NK-92 treated with Interleukin-12 subunit alpha and Interleukin-12 subunit beta, amount 100 ng/mL, for 24 hours (cell line): ENCODE data around the gene FRZB.
"Not testable (repeated sequence)": the region's sequence is repeated elsewhere in the genome, so short reads cannot be mapped to it uniquely, and the experiment has no call there.

Experiments used
- DNase-seq: peaks from one replicate; lab custom pipeline; 2025; lab: John Stamatoyannopoulos, UW

The FRZB gene

DNA sequence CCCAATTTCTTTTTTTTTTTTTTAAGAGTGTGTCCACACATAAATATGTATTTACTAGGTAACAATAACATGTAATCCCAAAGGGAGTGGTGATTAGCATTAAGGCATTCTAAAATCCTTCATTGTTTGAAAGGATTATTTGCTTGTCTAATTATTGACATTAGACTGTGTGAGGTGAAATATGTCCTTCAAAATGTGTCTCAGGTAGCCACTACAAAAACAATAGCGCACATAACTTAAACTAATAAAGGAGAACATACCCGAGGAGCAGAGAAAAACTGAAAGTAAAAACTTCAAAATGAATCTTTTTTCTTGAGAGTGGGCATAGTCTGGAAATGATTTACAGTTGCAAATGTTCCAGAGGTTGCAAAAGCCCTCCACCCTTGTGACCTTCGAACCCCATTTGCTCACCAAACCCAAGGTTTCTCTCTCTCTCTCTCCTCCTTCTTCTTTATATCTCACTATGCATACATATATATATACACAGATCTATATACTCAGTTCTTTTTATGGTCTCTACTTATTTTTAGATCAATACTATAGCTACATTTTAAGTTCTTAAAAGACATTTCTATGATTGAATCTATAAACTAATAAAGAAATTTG, 24.4 kb upstream of the FRZB start:
- no peak for DNase-seq

DNA sequence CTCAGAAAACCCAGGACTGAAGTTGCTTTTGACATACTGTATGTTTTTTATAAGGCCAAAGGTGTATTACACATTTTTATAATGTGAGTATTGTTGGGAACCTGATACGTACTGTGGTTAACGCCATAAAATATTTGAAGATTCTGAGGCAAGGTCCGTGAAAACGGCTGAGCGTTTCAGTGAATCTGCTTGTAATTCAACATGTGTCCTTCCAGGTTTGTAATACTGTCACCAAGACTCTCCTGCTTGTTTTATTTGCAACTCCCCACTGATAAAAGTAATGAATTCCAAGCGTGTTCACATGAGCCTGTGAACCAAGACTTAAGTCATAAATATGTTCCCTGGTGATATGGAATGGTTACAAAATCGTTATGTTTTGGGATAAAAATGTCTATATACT, 23.9 kb upstream of the FRZB start:
- no peak for DNase-seq

GRCh38 chr2:182887753-182888415, 21.4 kb upstream of the FRZB start:
- DNase-seq, result no peak

DNA sequence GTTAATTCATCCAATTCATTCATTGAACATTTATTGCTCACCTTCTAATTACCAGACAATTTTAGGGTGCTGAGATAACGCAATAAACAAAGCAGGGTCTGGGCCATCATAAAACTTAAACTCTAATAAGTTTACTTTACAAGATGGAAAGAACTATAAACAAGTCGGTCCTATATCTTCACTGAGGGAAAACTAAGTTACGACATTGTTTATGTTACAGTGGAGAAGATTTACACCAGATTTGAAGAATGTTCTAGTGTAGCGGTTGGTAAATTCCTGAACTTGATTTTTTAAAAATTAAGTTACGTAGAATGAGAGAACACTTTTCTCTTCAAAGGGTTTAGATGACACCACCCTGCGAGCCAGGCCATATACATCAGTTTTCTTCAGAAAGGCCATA, 20.7 kb upstream of the FRZB start:
- no peak for DNase-seq

DNA sequence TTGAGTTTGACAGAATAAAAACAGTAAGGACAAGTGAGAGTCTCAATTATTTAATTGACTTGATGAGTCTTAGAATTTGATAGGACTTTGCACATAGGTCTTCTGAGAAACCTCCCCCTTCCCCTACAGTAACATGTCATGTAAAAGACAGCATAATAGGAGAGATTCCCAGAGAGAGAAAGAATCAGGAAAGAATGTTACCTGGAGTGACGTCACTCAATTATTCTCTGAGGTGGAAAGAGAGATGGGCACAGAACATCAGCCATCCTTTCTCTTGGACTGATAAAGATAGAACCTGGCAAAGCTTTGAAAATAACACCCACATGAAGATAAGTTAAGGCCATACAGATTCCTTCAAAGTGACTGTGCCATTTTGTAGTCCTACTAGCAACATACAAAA, 19.3 kb upstream of the FRZB start:
- DNase-seq, result no peak

DNA sequence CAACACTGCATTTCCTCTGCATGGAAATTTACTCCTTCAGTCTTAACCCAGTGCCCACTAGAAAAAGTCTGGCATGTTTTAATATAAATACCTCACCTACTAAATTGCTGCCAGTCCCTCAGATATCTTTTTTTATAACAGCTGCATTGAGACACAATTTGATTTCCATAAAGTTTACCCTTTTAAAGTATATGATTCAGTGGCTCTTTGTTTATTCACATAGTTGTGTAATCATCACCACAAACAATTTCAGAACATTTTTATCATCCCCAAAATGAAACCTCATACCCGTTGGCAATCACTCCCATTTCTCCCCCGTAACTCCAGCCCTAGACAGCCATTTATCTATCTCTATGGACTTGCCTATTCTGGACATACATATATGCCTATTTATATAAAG, 17.0 kb upstream of the FRZB start:
- DNase-seq, result no peak

GRCh38 chr2:182880100-182880499, 13.7 kb upstream of the FRZB start:
- not testable (repeated sequence) for DNase-seq

DNA sequence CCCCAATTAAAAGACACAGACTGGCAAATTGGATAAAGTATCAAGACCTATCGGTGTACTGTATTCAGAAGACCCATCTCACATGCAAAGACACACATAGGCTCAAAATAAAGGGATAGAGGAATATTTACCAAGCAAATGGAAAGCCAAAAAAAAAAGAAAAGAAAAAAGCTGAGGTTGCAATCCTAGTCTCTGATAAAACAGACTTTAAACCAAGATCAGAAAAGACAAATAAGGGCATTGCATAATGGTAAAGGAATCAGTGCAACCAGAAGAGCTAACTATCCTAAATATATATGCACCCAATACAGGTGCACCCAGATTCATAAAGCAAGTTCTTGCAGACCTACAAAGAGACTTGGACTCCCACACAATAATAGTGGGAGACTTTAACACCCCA, 10.2 kb upstream of the FRZB start:
- DNase-seq, result not testable (repeated sequence)

DNA sequence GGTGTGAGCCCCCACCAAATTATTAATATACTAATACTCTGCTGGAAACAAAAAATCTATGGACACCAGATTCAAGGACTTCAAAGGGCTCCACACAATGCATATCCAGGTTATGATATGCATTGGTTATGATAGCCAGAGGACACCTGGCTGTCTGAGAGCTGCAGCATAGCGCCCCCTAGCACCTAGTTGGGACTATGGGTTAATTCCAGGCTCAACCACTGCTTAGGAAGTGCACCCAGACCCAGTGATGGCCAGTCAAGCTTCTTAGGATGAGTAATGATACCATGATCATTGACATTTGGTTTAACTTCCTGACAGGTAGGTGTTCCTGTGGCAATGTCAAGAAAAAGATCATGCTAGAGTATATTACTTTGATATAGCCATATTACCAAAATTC, 3.8 kb upstream of the FRZB start:
- DNase-seq, result no peak

GRCh38 chr2:182868054-182868796, 1.8 kb upstream of the FRZB start:
- no peak for DNase-seq

- DNase-seq, result no peak
Measured at GRCh38 chr2:182867426-182868053, 1.1 kb upstream of the FRZB start.

DNA sequence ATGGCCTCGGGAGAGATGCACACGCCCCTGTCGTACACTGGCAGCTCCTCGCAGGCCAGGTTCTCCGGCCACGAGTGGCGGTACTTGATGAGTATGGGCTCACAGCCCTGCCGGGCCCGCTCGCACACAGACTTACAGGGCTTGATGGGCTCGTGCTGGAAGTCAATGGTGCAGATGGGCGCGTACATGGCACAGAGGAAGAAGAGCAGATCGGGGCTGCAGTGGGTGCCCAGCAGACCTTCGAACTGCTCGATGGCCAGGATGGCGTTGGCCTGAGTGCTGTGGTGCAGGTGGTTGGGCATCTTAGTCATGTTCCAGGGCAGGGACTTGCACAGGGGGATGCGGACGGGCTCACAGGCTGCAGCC, 359 bp downstream of the FRZB start:
- no peak for DNase-seq

- no peak for DNase-seq
Measured at GRCh38 chr2:182864949-182865570, 1.4 kb downstream of the FRZB start.

DNA sequence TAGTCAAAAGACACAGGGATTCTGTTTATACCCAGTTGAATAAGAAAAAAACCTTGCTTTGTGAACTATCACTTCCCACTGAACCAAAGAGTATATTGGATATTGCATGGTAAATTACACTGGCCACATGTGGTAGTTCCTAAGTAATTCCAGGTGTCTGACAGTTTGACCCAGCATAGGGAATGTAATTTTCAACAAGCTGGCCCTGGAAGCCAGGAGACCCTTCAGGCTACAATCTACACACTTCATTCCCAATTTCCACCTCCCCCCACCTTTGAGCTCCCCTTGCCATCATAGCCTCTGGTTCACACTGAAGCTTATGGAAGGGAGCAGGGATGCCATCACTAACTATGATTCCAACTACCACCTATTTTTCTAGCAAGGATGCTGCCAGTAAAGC, 2.8 kb downstream of the FRZB start:
- DNase-seq, result no peak

DNA sequence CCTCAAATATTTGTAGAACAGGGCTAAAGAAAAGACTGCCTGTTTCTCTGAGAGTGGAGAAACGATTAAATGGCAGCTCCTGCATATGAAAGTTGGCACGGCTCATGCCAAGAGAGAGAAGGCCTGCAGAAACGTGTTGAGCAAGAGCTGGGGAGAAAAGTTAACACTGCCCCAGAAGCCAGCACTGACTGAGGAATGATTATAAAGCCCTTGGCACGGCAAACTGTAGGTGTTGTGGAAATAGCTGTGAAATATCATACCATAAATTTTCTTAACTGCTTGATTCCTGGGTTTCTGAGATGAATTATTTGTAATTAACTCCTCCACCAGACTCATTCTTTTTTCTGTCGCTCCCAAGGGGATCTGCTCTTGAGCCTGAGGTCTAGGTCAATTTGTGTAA, 4.3 kb downstream of the FRZB start:
- DNase-seq, result no peak

- DNase-seq, result no peak
Measured at GRCh38 chr2:182860858-182861257, 5.6 kb downstream of the FRZB start.

GRCh38 chr2:182858671-182859070, 7.8 kb downstream of the FRZB start:
- DNase-seq, result no peak

- DNase-seq, result no peak
Measured at GRCh38 chr2:182855376-182855775, 11.1 kb downstream of the FRZB start.

DNA sequence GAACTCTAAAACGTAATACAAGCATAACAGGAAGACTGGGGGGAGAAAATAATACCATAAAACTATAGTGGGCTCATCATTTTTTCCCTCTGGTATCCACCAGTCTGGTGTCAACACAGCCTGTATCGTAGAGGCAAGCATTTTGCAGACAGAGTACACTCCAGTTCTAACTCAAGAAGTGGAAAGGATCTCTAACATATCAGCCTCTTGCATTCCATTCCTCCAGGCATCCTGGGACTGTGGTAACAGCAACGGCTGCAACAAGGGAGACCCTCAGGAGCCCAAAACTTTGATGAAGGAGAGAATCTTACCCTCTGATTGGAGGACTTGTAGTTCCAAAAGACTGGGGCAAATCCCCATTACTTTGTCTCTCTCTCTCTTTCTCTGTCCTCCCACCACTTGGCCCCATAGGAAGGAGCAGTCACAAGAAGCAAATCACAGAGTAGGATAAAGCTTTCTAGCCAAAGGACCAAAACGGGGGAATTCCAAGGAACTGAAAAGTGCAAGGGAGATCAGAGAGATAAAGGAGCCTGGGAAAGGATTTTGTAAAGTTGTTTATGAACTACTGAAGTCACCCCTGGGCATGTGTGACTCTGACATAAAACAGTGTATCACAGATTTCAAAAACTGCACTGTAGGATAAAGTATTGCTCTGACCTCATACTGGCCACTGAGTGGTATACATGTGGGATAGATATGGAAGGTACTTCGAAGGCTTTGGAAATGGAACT, 11.9 kb downstream of the FRZB start:
- no peak for DNase-seq

- no peak for DNase-seq
Measured at GRCh38 chr2:182852801-182853200, 13.6 kb downstream of the FRZB start.

DNA sequence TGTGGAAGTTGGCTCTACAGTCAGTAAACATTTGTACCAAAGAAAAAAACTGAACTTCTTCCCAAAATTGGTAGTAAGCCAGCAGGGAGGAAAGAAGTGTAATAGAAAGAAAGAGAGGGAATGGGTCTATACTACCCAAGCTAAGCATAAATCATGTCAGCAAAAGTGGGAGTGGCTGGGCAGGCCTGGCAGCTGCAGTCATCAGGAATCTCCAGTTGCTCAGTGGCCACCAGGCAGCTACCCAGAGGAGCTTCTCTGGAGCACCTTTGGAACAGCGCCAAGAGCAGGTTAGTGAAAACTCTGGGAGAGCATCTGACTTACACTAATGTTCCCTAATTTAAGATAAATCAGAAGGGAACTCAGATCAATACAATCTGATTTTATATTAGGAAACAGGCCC, 14.3 kb downstream of the FRZB start:
- no peak for DNase-seq
